H1 (cell line): Measurements from ENCODE around the gene SND1. TPM values are rescaled to one million over a fixed set of nuclear protein-coding genes. Genes with fewer than 3 reads are reported as not detected.

ENCODE experiments used
- CTCF ChIA-PET: fragments of 300-600 bp; sonication (Branson Sonifier 250); formaldehyde crosslinking; loops from one replicate; lab custom pipeline; 2021; ENCODE audit not compliant: partially characterized antibody; lab: Charles Lee
- POLR2A ChIA-PET: fragments of 300-600 bp; sonication (Branson Sonifier 250); formaldehyde crosslinking; loops from one replicate; lab custom pipeline; 2021; ENCODE audit warnings: inconsistent platforms; ENCODE audit not compliant: partially characterized antibody; lab: Charles Lee
- DNase-seq, 2 experiments: peaks; one replicate each; pipeline versions ENCODE4 v3.0.0 to v3.0.0-alpha.2; 2010 to 2022; ENCODE audit warnings: low spot score in 2 of 2, low read depth in 1 of 2, mixed read lengths in 1 of 2
- FAIRE-seq: peaks from 2 replicates; lab custom pipeline; 2011; peaks lifted over from hg19 to GRCh38; lab: Jason Lieb, UNC
- H2AFZ ChIP-seq: 2 replicates; pipeline ENCODE4 v1.8.1; 2012; ENCODE audit warnings: low read length, inconsistent platforms
- H2AK5ac ChIP-seq: 2 replicates; pipeline ENCODE4 v1.6.1; 2013; ENCODE audit warnings: low read depth, low read length
- H2BK120ac ChIP-seq: replicated peaks from 2 replicates; pipeline ENCODE3; 2013; ENCODE audit warnings: low read depth, low read length, inconsistent platforms
- H2BK12ac ChIP-seq: 2 replicates; pipeline ENCODE4 v1.6.1; 2013; ENCODE audit warnings: low read depth, low read length
- H2BK15ac ChIP-seq: 2 replicates; pipeline ENCODE4 v1.6.1; 2013; ENCODE audit warnings: low read length
- H2BK20ac ChIP-seq: 2 replicates; pipeline ENCODE4 v1.6.1; 2013; ENCODE audit warnings: low read length
- H2BK5ac ChIP-seq: 2 replicates; pipeline ENCODE4 v1.6.1; 2013; ENCODE audit warnings: low read depth, low read length
- H3K14ac ChIP-seq: 2 replicates; pipeline ENCODE4 v1.6.1; 2013; ENCODE audit warnings: inconsistent platforms; ENCODE audit not compliant: insufficient read length
- H3K18ac ChIP-seq: 2 replicates; pipeline ENCODE4 v1.6.1; 2013; ENCODE audit warnings: low read length; ENCODE audit errors: extremely low read depth
- H3K23ac ChIP-seq: 2 replicates; pipeline ENCODE4 v1.6.1; 2013; ENCODE audit warnings: inconsistent platforms; ENCODE audit not compliant: insufficient read length
- H3K23me2 ChIP-seq: 2 replicates; pipeline ENCODE4 v1.6.1; 2013; ENCODE audit warnings: low read depth, low read length
- H3K27ac ChIP-seq: 2 replicates; pipeline ENCODE4 v1.6.1; 2011; ENCODE audit warnings: low read depth, low read length, inconsistent platforms
- H3K27me3 ChIP-seq, 4 experiments: replicated peaks in 1 of 4; 1 replicate in 1 of 4; 2 replicates in 3 of 4; pipeline versions ENCODE4 v1.6.1 to v1.8.1; 2011 to 2013; ENCODE audit warnings: low read length in 3 of 4, mild to moderate bottlenecking in 3 of 4, inconsistent platforms in 2 of 4, mixed read lengths in 2 of 4, moderate library complexity in 1 of 4; ENCODE audit not compliant: control insufficient read depth in 3 of 4, insufficient read depth in 3 of 4; ENCODE audit errors: extremely low read depth in 1 of 4
- H3K36me3 ChIP-seq, 4 experiments: 2 replicates each; pipeline versions ENCODE4 v1.6.1 to v1.8.1; 2011 to 2013; ENCODE audit warnings: mild to moderate bottlenecking in 4 of 4, low read length in 3 of 4, moderate library complexity in 2 of 4, control low read depth in 1 of 4, inconsistent platforms in 1 of 4; ENCODE audit not compliant: insufficient read depth in 4 of 4, control insufficient read depth in 2 of 4
- H3K4ac ChIP-seq: replicated peaks from 2 replicates; pipeline ENCODE3; 2013; ENCODE audit warnings: low read length, low read depth, mixed read lengths, inconsistent platforms; ENCODE audit not compliant: insufficient read length
- H3K4me1 ChIP-seq, 4 experiments: replicated peaks in 1 of 4; 1 replicate in 1 of 4; 2 replicates in 3 of 4; pipeline versions ENCODE4 v1.6.1 to v1.8.1; 2011 to 2013; ENCODE audit warnings: low read length in 3 of 4, inconsistent platforms in 2 of 4, mixed read lengths in 1 of 4; ENCODE audit not compliant: insufficient read depth in 4 of 4, control insufficient read depth in 3 of 4
- H3K4me2 ChIP-seq, 2 experiments: 2 replicates each; pipeline versions ENCODE4 v1.6.1 to v1.8.1; 2011 to 2013; ENCODE audit warnings: low read depth in 2 of 2, low read length in 2 of 2, control low read depth in 1 of 2, inconsistent platforms in 1 of 2, mild to moderate bottlenecking in 1 of 2; ENCODE audit not compliant: insufficient read depth in 1 of 2
- H3K4me3 ChIP-seq, 4 experiments: fragments of 200-600, 300-600 bp in 1 of 4; sonication (generic), shearing (Covaris generic), sonication (Bioruptor Twin) in 1 of 4; 2 replicates each; pipeline versions ENCODE4 v1.5.1 to v1.8.1; 2011 to 2016; ENCODE audit warnings: low read length in 4 of 4, low read depth in 3 of 4, control low read depth in 2 of 4, inconsistent platforms in 2 of 4, mild to moderate bottlenecking in 2 of 4, mixed read lengths in 1 of 4, moderate library complexity in 1 of 4; ENCODE audit not compliant: insufficient read depth in 2 of 4; ENCODE audit errors: extremely low read depth in 1 of 4
- H3K56ac ChIP-seq: replicated peaks from 2 replicates; pipeline ENCODE3; 2013; ENCODE audit warnings: low read depth, mild to moderate bottlenecking, mixed read lengths, low read length, inconsistent platforms; ENCODE audit not compliant: insufficient read length
- H3K79me1 ChIP-seq: 2 replicates; pipeline ENCODE4 v1.6.1; 2013; ENCODE audit warnings: low read depth, low read length, control low read depth
- H3K79me2 ChIP-seq, 2 experiments: 2 replicates each; pipeline versions ENCODE4 v1.6.1 to v1.8.1; 2012 to 2013; ENCODE audit warnings: low read length in 2 of 2, mild to moderate bottlenecking in 2 of 2, inconsistent platforms in 1 of 2; ENCODE audit not compliant: insufficient read depth in 2 of 2, control insufficient read depth in 1 of 2
- H3K9ac ChIP-seq, 4 experiments: replicated peaks in 1 of 4; 1 replicate in 1 of 4; 2 replicates in 3 of 4; pipeline versions ENCODE4 v1.6.1 to v1.8.1; 2011 to 2013; ENCODE audit warnings: low read depth in 3 of 4, low read length in 3 of 4, control low read depth in 2 of 4, mild to moderate bottlenecking in 2 of 4, moderate library complexity in 2 of 4, inconsistent platforms in 1 of 4; ENCODE audit errors: extremely low read depth in 1 of 4
- H3K9me3 ChIP-seq, 2 experiments: 2 replicates each; pipeline versions ENCODE4 v1.6.1 to v1.8.1; 2012 to 2013; ENCODE audit warnings: mild to moderate bottlenecking in 2 of 2, moderate library complexity in 2 of 2, control low read depth in 1 of 2, inconsistent platforms in 1 of 2, low read depth in 1 of 2, low read length in 1 of 2, mixed read lengths in 1 of 2; ENCODE audit not compliant: insufficient read depth in 2 of 2
- H4K20me1 ChIP-seq, 2 experiments: replicated peaks in 1 of 2; 2 replicates each; pipeline versions ENCODE3 to v1.8.1; 2011 to 2013; ENCODE audit warnings: inconsistent platforms in 2 of 2, low read length in 2 of 2, mild to moderate bottlenecking in 1 of 2; ENCODE audit not compliant: insufficient read depth in 2 of 2, control insufficient read depth in 1 of 2
- H4K5ac ChIP-seq: 2 replicates; pipeline ENCODE4 v1.6.1; 2013; ENCODE audit warnings: low read length, low read depth, mixed read lengths, inconsistent platforms; ENCODE audit not compliant: insufficient read length
- H4K8ac ChIP-seq: 2 replicates; pipeline ENCODE4 v1.8.0; 2013; ENCODE audit warnings: mild to moderate bottlenecking, moderate library complexity, low read length, inconsistent platforms; ENCODE audit not compliant: insufficient read depth; ENCODE audit errors: extremely low read depth
- H4K91ac ChIP-seq: replicated peaks from 2 replicates; pipeline ENCODE3; 2013; ENCODE audit warnings: low read length, mixed read lengths, inconsistent platforms; ENCODE audit not compliant: insufficient read length
- ATF2 ChIP-seq: IDR thresholded peaks from 2 replicates; pipeline ENCODE4 v1.6.1; 2012; ENCODE audit warnings: low read length, inconsistent platforms
- BCL11A ChIP-seq, 2 experiments: IDR thresholded peaks; one replicate each; pipeline ENCODE4 v1.6.1; 2011; ENCODE audit warnings: low read depth in 2 of 2, low read length in 2 of 2, mild to moderate bottlenecking in 2 of 2
- BRCA1 ChIP-seq: IDR thresholded peaks from 2 replicates; pipeline ENCODE4 v1.6.1; 2012; ENCODE audit warnings: low read depth, low read length, improper control_type of control experiment
- HDAC2 ChIP-seq, 2 experiments: fragments of 300-600 bp in 1 of 2; sonication (generic) in 1 of 2; IDR thresholded peaks; 2 replicates each; pipeline ENCODE4 v1.6.1; 2011 to 2012; ENCODE audit warnings: low read depth in 2 of 2, low read length in 2 of 2, mild to moderate bottlenecking in 2 of 2, moderate library complexity in 2 of 2, borderline replicate concordance in 1 of 2, inconsistent platforms in 1 of 2
- POU5F1 ChIP-seq: IDR thresholded peaks from 2 replicates; pipeline ENCODE4 v1.6.1; 2011; ENCODE audit warnings: low read depth, mild to moderate bottlenecking, low read length, moderate library complexity
- SAP30 ChIP-seq: fragments of 300-600 bp; sonication (generic); IDR thresholded peaks from 2 replicates; pipeline ENCODE4 v1.7.1; 2012; ENCODE audit warnings: low read length, moderate library complexity, mild to moderate bottlenecking, inconsistent platforms; ENCODE audit not compliant: insufficient read depth, insufficient replicate concordance
- SP1 ChIP-seq: IDR thresholded peaks from 2 replicates; pipeline ENCODE4 v1.6.1; 2011; ENCODE audit warnings: low read depth, low read length
- SP4 ChIP-seq: IDR thresholded peaks from 2 replicates; pipeline ENCODE4 v1.6.1; 2012; ENCODE audit warnings: low read length, inconsistent platforms
- WGBS, 2 experiments: shearing (Covaris generic) in 1 of 2; methylation state at CpG; one replicate each; pipeline versions ENCODE4 v1.1.6 to v1.1.7; 2013 to 2015; ENCODE audit warnings: low lambda C conversion rate in 2 of 2, mixed read lengths in 2 of 2, inconsistent platforms in 1 of 2, low coverage in 1 of 2, missing lambda C conversion rate in 1 of 2; ENCODE audit not compliant: insufficient replicate concordance in 2 of 2, insufficient coverage in 1 of 2, insufficient read length in 1 of 2; ENCODE audit errors: extremely low coverage in 1 of 2, missing lambda C conversion rate in 1 of 2; 5-methylcytosine and 5-hydroxymethylcytosine counted together
- polyA plus RNA-seq, 7 experiments: library from polyadenylated mRNA; depleted of rRNA in 3 of 7; stranded (reverse) in 5 of 7; unstranded in 2 of 7; fragments of >200 nt in 5 of 7; fragments of 200-250 nt in 2 of 7; gene quantifications; 1 replicate in 5 of 7; 2 replicates in 1 of 7; 4 replicates in 1 of 7; pipeline versions ENCODE4 v1.2.1 to v1.2.3, GENCODE V29; 2011 to 2013; ENCODE audit warnings: missing spikeins in 2 of 7, mixed read lengths in 2 of 7
- total RNA-seq: library from RNA; stranded (reverse); fragmentation: NEBNext Ultra II Directional; extraction: Animal tissue kit (Norgen Biotek cat#: 25700); gene quantifications from 2 replicates; pipeline ENCODE4 v1.2.1, GENCODE V29; 2021

SND1 gene
- total and polyA plus RNA-seq, 2 of the 8 experiments (the other 6 are each of a cell fraction or from before 2014, with no cell fraction given) = 122 to 290 TPM

DNA sequence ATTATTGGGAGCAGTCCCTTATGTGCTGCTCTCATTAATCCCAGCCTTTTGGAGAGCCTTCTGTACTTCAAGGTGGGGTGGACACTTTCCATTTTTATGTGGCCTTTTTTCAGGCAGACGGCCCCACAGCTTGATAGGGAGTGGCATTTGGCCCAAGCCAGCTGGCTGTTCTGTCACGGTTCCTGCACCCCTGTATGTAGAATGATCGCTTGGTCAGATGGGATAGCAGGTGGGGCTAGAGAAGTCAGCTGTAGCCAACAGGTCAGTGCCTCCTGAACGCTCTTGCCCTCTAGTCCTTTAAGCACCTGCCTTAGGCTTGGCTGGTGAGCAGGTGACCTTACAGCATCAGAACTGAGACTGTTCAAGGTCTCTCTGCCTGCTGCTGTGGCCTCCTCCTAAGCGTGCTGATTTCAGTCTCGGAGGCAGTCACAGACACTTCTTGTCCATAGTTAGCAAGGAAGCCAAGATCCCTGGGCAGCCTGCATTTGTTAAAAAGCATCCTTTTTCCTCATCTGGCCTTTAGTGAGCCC is 283.9 kb downstream of the SND1 start:
- Histone ChIP-seq H3K79me1 (peaks cover 3% of the 10 kb centered on the region; the same call in 1 of the 2 replicates), H4K20me1 (no peaks in the 10 kb centered on the region), H3K9me3 (no peaks in the 10 kb centered on the region), H3K18ac (no peak overlapping the region), H2AFZ (no peak overlapping the region), H3K27me3 (no peaks in the 10 kb centered on the region), H4K91ac (no peak overlapping the region), H2BK120ac (no peak overlapping the region), H3K14ac (no peak overlapping the region), H2BK15ac (no peak overlapping the region), H4K8ac (no peak overlapping the region), H3K4me2 (no peak overlapping the region), H3K23me2 (no peaks in the 10 kb centered on the region), H3K23ac (no peak overlapping the region), H2BK5ac (no peak overlapping the region), H3K9ac (no peak overlapping the region), H2BK12ac (no peak overlapping the region), H2AK5ac (no peak overlapping the region), H3K27ac (no peak overlapping the region), H3K79me2 (no peaks in the 10 kb centered on the region; a peak in 1 of 4 replicates), H3K4me3 (no peak overlapping the region), H3K36me3 (peaks cover 0 to 8% (median 2%) of the 10 kb centered on the region in 4 experiments; a peak in 2 of 8 replicates), H2BK20ac (no peak overlapping the region), H4K5ac (no peak overlapping the region), H3K4ac (no peak overlapping the region), H3K4me1 (peaks cover 2 to 13% (median 3%) of the 10 kb centered on the region in 4 experiments; a peak in 4 of 7 replicates), H3K56ac (no peak overlapping the region)
- ChIA-PET CTCF (interaction anchor here (0.9 to 1.0 kb wide), 2 partner anchors 13 to 274 kb away, joined by 3 read pairs; no protein-coding TSS in a partner anchor), POLR2A (no interaction called here)
- TF ChIP-seq SP1 (no peak), SAP30 (no peak), BRCA1 (no peak), SP4 (no peak), BCL11A (IDR thresholded peaks at IDR 0.05; ENCODE audit: low read depth in 2 of 2, low read length in 2 of 2) (no peak), POU5F1 (no peak), ATF2 (no peak), HDAC2 (IDR thresholded peaks at IDR 0.05; ENCODE audit: borderline replicate concordance in 1 of 2, low read depth in 2 of 2, low read length in 2 of 2) (no peak)
- no peak for FAIRE-seq
- no peak for DNase-seq
- WGBS, 2 experiments = 86% methylated on average over 6 of the region's 6 CpGs; no CpG with 5 or more reads in 1 of the 2 experiments
